Esophagus muscularis mucosa (tissue), 3 donors: ENCODE measurements around the gene SHISA2.

Source experiments
- CTCF ChIP-seq, 3 experiments: fragments of 200-600 bp in 2 of 3; fragments of 450-650 bp in 1 of 3; sonication (generic) in 2 of 3; IDR thresholded peaks; one replicate each; pipeline ENCODE4 v1.5.1; 2017 to 2019; ENCODE audit warnings: antibody characterized with exemption in 3 of 3, mild to moderate bottlenecking in 2 of 3, moderate library complexity in 1 of 3
- POLR2A ChIP-seq: fragments of 450-650 bp; IDR thresholded peaks from one replicate; pipeline ENCODE4 v1.6.1; 2017; ENCODE audit warnings: antibody characterized with exemption, moderate library complexity, mild to moderate bottlenecking, low read depth
- POLR2AphosphoS5 ChIP-seq, 2 donors: sonication (generic); formaldehyde crosslinking; IDR thresholded peaks; one replicate each; pipeline ENCODE4 v1.6.1; 2017; ENCODE audit warnings: antibody characterized with exemption in 2 of 2

DNA sequence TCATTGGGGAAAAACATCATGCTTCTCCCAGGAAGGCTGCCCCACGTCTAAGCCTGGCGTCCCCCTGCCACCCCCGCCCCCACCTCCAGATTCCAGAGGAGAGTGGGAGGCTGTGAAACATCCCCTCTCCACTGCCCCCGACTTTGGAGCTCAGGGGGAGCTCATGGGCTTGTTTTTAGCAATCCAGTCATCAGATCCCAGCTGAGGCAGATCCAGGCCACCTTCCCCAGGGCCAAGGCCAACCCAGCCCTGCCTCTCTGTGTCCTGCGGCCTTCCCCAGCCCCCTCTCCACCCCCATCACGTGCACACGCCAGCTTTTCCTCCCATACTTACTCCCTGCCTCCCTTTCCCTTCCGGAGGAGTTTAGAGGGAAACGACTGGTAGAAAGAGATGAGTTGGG, 38.8 kb downstream of the SHISA2 start:
- TF ChIP-seq CTCF (IDR thresholded peaks at IDR 0.05) = no peak
- TF ChIP-seq POLR2A = no peak
- TF ChIP-seq POLR2AphosphoS5 (IDR thresholded peaks at IDR 0.05) = no peak
